H1 (cell line): ENCODE results near the gene SLC12A7. TPM values are rescaled to one million over a fixed set of nuclear protein-coding genes. Genes with fewer than 3 reads are reported as not detected.

ENCODE experiments used
- BCL11A ChIP-seq, 2 experiments: IDR thresholded peaks; one replicate each; pipeline ENCODE4 v1.6.1; 2011; ENCODE audit warnings: low read depth in 2 of 2, low read length in 2 of 2, mild to moderate bottlenecking in 2 of 2
- CTBP2 ChIP-seq: IDR thresholded peaks from 2 replicates; pipeline ENCODE4 v1.7.0; 2011; ENCODE audit warnings: borderline replicate concordance, mild to moderate bottlenecking, moderate library complexity, mixed read lengths, low read length; ENCODE audit not compliant: insufficient read depth, insufficient read length
- GABPA ChIP-seq: IDR thresholded peaks from 2 replicates; pipeline ENCODE4 v1.6.1; 2011; ENCODE audit warnings: mild to moderate bottlenecking, low read length, moderate library complexity, borderline replicate concordance; ENCODE audit not compliant: insufficient read depth
- MAFK ChIP-seq: IDR thresholded peaks from 2 replicates; pipeline ENCODE4 v1.6.1; 2012; ENCODE audit warnings: low read depth, mild to moderate bottlenecking, improper control_type of control experiment, low read length
- RFX5 ChIP-seq: IDR thresholded peaks from 2 replicates; pipeline ENCODE4 v1.6.1; 2011; ENCODE audit warnings: low read depth, low read length, improper control_type of control experiment, borderline replicate concordance
- polyA plus RNA-seq, 7 experiments: library from polyadenylated mRNA; depleted of rRNA in 3 of 7; stranded (reverse) in 5 of 7; unstranded in 2 of 7; fragments of >200 nt in 5 of 7; fragments of 200-250 nt in 2 of 7; gene quantifications; 1 replicate in 5 of 7; 2 replicates in 1 of 7; 4 replicates in 1 of 7; pipeline versions ENCODE4 v1.2.1 to v1.2.3, GENCODE V29; 2011 to 2013; ENCODE audit warnings: missing spikeins in 2 of 7, mixed read lengths in 2 of 7
- total RNA-seq: library from RNA; stranded (reverse); fragmentation: NEBNext Ultra II Directional; extraction: Animal tissue kit (Norgen Biotek cat#: 25700); gene quantifications from 2 replicates; pipeline ENCODE4 v1.2.1, GENCODE V29; 2021

Gene SLC12A7
- total and polyA plus RNA-seq, 2 of the 8 experiments (the other 6 are each of a cell fraction or from before 2014, with no cell fraction given): 23.5 to 39.7 TPM

DNA sequence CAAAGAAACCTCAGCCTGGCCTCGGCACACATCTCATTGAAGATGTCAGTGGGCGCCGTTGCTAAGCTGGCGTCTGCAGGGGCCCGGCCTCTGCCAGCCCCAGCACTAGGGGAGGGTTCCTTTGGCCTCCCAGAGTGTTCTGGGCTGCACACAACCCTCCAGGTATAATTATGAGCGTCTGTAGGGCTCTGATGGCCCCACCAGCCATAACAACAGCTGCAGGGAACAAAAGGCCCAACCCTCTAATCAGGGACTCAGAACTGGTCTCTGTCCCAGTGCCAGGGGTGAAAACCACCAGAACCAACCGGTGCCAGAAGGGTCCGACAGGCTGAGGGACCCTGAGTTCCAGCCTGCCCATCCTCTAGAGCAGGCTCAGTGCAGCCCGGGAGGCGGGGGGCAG is 39.5 kb upstream of the SLC12A7 start (continued):
- TF ChIP-seq GABPA: no peak
- TF ChIP-seq CTBP2: no peak
- TF ChIP-seq BCL11A (IDR thresholded peaks at IDR 0.05; ENCODE audit: low read depth in 2 of 2, low read length in 2 of 2): no peak
- no peak for TF ChIP-seq RFX5
- TF ChIP-seq MAFK: no peak
